Measurements from ENCODE around the gene BAG1. TPM values are rescaled to one million over a fixed set of nuclear protein-coding genes. Genes with fewer than 3 reads are reported as not detected.

BAG1 gene
- total RNA-seq, 2 donors from 2014 or later, result 38.7 to 39.9 TPM

GRCh38 chr9:33233626-33234342 lies 30.7 kb downstream of the BAG1 start:
- 85% methylated on average over 1 of the region's 1 CpG; no CpG with 5 or more reads in 1 of the 2 experiments for WGBS, 2 experiments (ENCODE audit: insufficient coverage in 1 of 2, insufficient read length in 1 of 2)
- no peak for DNase-seq
- Histone ChIP-seq H3K27ac (ENCODE audit: low read depth, low read length) (no peak overlapping the region), H3K9ac (ENCODE audit: extremely low read depth, low read length, poor library complexity, severe bottlenecking) (no peak overlapping the region), H3K27me3 (ENCODE audit: control insufficient read depth, insufficient read depth, low read length, poor library complexity, severe bottlenecking) (peaks cover 52% of the 10 kb centered on the region), H3K4me1 (ENCODE audit: control insufficient read depth, insufficient read depth, low read length) (no peaks in the 10 kb centered on the region), H3K4me3 (ENCODE audit: low read length) (no peak overlapping the region), H3K9me3 (ENCODE audit: control insufficient read depth, low read length) (no peaks in the 10 kb centered on the region), H3K36me3 (ENCODE audit: control insufficient read depth, insufficient read depth, low read length) (no peaks in the 10 kb centered on the region)
- H3K27me3 Mint-ChIP-seq (ENCODE audit: insufficient read depth), result peaks cover 41% of the 10 kb centered on the region
- no peaks in the 10 kb centered on the region for H3K9me3 Mint-ChIP-seq
- no peaks in the 10 kb centered on the region for H3K36me3 Mint-ChIP-seq (ENCODE audit: low read depth)
- H3K27ac Mint-ChIP-seq, result no peak overlapping the region
- no peaks in the 10 kb centered on the region for H3K4me1 Mint-ChIP-seq
- no peak for TF ChIP-seq CTCF (conservative IDR thresholded peaks at IDR 0.05)
- H3K4me3 Mint-ChIP-seq, result no peak overlapping the region

DNA sequence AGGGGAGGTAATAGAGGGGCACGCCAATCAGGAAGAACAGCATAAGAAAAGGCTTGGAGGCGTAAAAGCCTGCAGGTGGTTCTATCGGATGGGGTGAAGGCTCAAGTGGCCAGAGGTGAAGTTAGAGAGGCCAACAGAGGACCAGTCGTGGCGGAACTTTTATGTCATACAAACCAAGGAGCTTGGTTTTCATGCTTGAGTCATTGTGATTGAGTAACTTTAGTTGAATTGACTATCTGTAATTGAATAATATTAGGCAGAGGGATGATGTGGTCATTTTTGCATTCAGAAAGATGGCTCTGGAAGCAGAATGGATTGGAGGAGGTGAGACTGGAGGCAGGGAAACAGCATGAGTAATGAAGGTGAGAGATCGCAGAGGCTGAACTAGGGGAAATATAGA lies 31.7 kb downstream of the BAG1 start:
- whole genome bisulfite sequencing, 2 experiments (ENCODE audit: insufficient coverage in 1 of 2, insufficient read length in 1 of 2), result 92 to 100% methylated on average over 4 to 6 of the region's 6 CpGs
- Histone ChIP-seq H3K4me1 (ENCODE audit: control insufficient read depth, insufficient read depth, low read length) (no peaks in the 10 kb centered on the region), H3K27me3 (ENCODE audit: control insufficient read depth, insufficient read depth, low read length, poor library complexity, severe bottlenecking) (peaks cover 52% of the 10 kb centered on the region), H3K4me3 (ENCODE audit: low read length) (no peak overlapping the region), H3K9ac (ENCODE audit: extremely low read depth, low read length, poor library complexity, severe bottlenecking) (no peak overlapping the region), H3K27ac (ENCODE audit: low read depth, low read length) (no peak overlapping the region), H3K36me3 (ENCODE audit: control insufficient read depth, insufficient read depth, low read length) (no peaks in the 10 kb centered on the region), H3K9me3 (ENCODE audit: control insufficient read depth, low read length) (no peaks in the 10 kb centered on the region)
- TF ChIP-seq CTCF (conservative IDR thresholded peaks at IDR 0.05), result no peak
- H3K36me3 Mint-ChIP-seq (ENCODE audit: low read depth), result no peaks in the 10 kb centered on the region
- no peak for DNase-seq
- no peak overlapping the region for H3K4me3 Mint-ChIP-seq
- H3K4me1 Mint-ChIP-seq, result no peaks in the 10 kb centered on the region
- no peaks in the 10 kb centered on the region for H3K9me3 Mint-ChIP-seq
- H3K27ac Mint-ChIP-seq, result no peak overlapping the region
- peaks cover 41% of the 10 kb centered on the region for H3K27me3 Mint-ChIP-seq (ENCODE audit: insufficient read depth)

DNA sequence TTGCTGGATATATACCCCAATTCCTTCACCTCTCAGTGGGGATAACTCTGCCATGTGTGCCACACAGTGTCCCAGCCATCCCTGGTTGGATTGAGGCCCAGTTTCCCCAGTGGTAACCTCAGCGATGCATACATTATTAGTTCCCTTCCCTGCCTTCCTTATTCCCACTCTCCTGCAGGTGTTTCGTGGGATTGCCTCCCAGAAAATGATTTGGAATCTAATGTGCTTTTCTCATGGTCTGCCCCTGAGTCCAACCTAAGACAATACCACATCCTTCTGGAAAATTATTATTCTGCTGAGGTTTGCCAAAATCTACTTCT lies 32.9 kb downstream of the BAG1 start:
- Mint-ChIP-seq H3K27me3 (ENCODE audit: insufficient read depth) (peaks cover 33% of the 10 kb centered on the region), H3K9me3 (no peaks in the 10 kb centered on the region), H3K36me3 (ENCODE audit: low read depth) (no peaks in the 10 kb centered on the region), H3K4me3 (no peak overlapping the region), H3K27ac (no peak overlapping the region), H3K4me1 (no peaks in the 10 kb centered on the region)
- H3K4me3 ChIP-seq (ENCODE audit: low read length), result no peak overlapping the region
- 83 to 87% methylated on average over 1 to 2 of the region's 2 CpGs for WGBS, 2 experiments (ENCODE audit: insufficient coverage in 1 of 2, insufficient read length in 1 of 2)
- H3K4me1 ChIP-seq (ENCODE audit: control insufficient read depth, insufficient read depth, low read length), result no peaks in the 10 kb centered on the region
- H3K27me3 ChIP-seq (ENCODE audit: control insufficient read depth, insufficient read depth, low read length, poor library complexity, severe bottlenecking), result peaks cover 44% of the 10 kb centered on the region
- no peaks in the 10 kb centered on the region for H3K9me3 ChIP-seq (ENCODE audit: control insufficient read depth, low read length)
- DNase-seq, result no peak
- no peak for TF ChIP-seq CTCF (conservative IDR thresholded peaks at IDR 0.05)
- no peaks in the 10 kb centered on the region for H3K36me3 ChIP-seq (ENCODE audit: control insufficient read depth, insufficient read depth, low read length)
- no peak overlapping the region for H3K27ac ChIP-seq (ENCODE audit: low read depth, low read length)
- no peak overlapping the region for H3K9ac ChIP-seq (ENCODE audit: extremely low read depth, low read length, poor library complexity, severe bottlenecking)
